ENCODE measurements around the gene CTDNEP1. TPM values are rescaled to one million over a fixed set of nuclear protein-coding genes. Genes with fewer than 3 reads are reported as not detected.

Gene CTDNEP1
- polyA plus RNA-seq, 1 donor (not counting 4 experiments of a cell fraction or from before 2014, with no cell fraction given): 66.2 TPM

GRCh38 chr17:7203391-7203790 is 48.1 kb downstream of the CTDNEP1 start:
- Histone ChIP-seq H3K9me3 (ENCODE audit: control insufficient read depth, low read depth, low read length) (no peaks in the 10 kb centered on the region), H3K9me1 (ENCODE audit: control insufficient read depth, extremely low read depth, insufficient read depth, low read length) (no peaks in the 10 kb centered on the region), H3K27ac (ENCODE audit: control insufficient read depth, insufficient read depth, low read length) (no peak overlapping the region), H3K27me3 (ENCODE audit: control insufficient read depth, extremely low read depth, insufficient read depth, low read length) (no peaks in the 10 kb centered on the region), H2AFZ (ENCODE audit: control insufficient read depth, low read length) (no peak overlapping the region), H4K20me1 (ENCODE audit: control insufficient read depth, extremely low read depth, insufficient read depth, low read length) (no peaks in the 10 kb centered on the region), H3K9ac (ENCODE audit: control insufficient read depth, extremely low read depth, insufficient read depth, low read length) (no peak overlapping the region), H3K4me1 (ENCODE audit: control insufficient read depth, extremely low read depth, insufficient read depth, low read length) (peaks cover 5% of the 10 kb centered on the region), H3K4me3 (ENCODE audit: control insufficient read depth in 2 of 3, extremely low read depth in 1 of 3, insufficient read depth in 2 of 3, low read depth in 1 of 3, low read length in 3 of 3) (no peak overlapping the region), H3K79me2 (ENCODE audit: control insufficient read depth, insufficient read depth, low read length) (no peaks in the 10 kb centered on the region), H3K4me2 (ENCODE audit: control insufficient read depth, extremely low read depth, insufficient read depth, low read depth, low read length) (no peak overlapping the region), H3K36me3 (ENCODE audit: control insufficient read depth in 2 of 2, extremely low read depth in 1 of 2, insufficient read depth in 2 of 2, low read length in 2 of 2) (no peaks in the 10 kb centered on the region)
- no peak for FAIRE-seq
- dilution Hi-C loops (cut with MboI; ENCODE audit: extremely low pct_ligation_motif_present, low sequenced_read_pairs): no loop called here
- TF ChIP-seq EZH2 (IDR thresholded peaks at IDR 0.05; ENCODE audit: low read length): no peak
- no peak for TF ChIP-seq CTCF (optimal IDR thresholded peaks at IDR 0.05 in 1 of 3, IDR thresholded peaks at IDR 0.05 in 1 of 3, conservative IDR thresholded peaks at IDR 0.05 in 1 of 3; ENCODE audit: extremely low read depth in 1 of 3, insufficient read depth in 2 of 3, low read length in 3 of 3)
- DNase-seq (ENCODE audit: low read depth, low spot score): no peak

- Histone ChIP-seq H3K4me1 (ENCODE audit: control insufficient read depth, extremely low read depth, insufficient read depth, low read length) (no peaks in the 10 kb centered on the region), H2AFZ (ENCODE audit: control insufficient read depth, low read length) (no peak overlapping the region), H3K9me3 (ENCODE audit: control insufficient read depth, low read depth, low read length) (no peaks in the 10 kb centered on the region), H3K9ac (ENCODE audit: control insufficient read depth, extremely low read depth, insufficient read depth, low read length) (no peak overlapping the region), H3K79me2 (ENCODE audit: control insufficient read depth, insufficient read depth, low read length) (no peaks in the 10 kb centered on the region), H3K36me3 (ENCODE audit: control insufficient read depth in 2 of 2, extremely low read depth in 1 of 2, insufficient read depth in 2 of 2, low read length in 2 of 2) (peaks cover 0 to 2% of the 10 kb centered on the region in 2 experiments), H3K9me1 (ENCODE audit: control insufficient read depth, extremely low read depth, insufficient read depth, low read length) (no peaks in the 10 kb centered on the region), H4K20me1 (ENCODE audit: control insufficient read depth, extremely low read depth, insufficient read depth, low read length) (no peaks in the 10 kb centered on the region), H3K27me3 (ENCODE audit: control insufficient read depth, extremely low read depth, insufficient read depth, low read length) (no peaks in the 10 kb centered on the region), H3K27ac (ENCODE audit: control insufficient read depth, insufficient read depth, low read length) (no peak overlapping the region), H3K4me2 (ENCODE audit: control insufficient read depth, extremely low read depth, insufficient read depth, low read depth, low read length) (no peak overlapping the region), H3K4me3 (ENCODE audit: control insufficient read depth in 2 of 3, extremely low read depth in 1 of 3, insufficient read depth in 2 of 3, low read depth in 1 of 3, low read length in 3 of 3) (no peak overlapping the region)
- TF ChIP-seq EZH2 (IDR thresholded peaks at IDR 0.05; ENCODE audit: low read length) (no peak), CTCF (optimal IDR thresholded peaks at IDR 0.05 in 1 of 3, IDR thresholded peaks at IDR 0.05 in 1 of 3, conservative IDR thresholded peaks at IDR 0.05 in 1 of 3; ENCODE audit: extremely low read depth in 1 of 3, insufficient read depth in 2 of 3, low read length in 3 of 3) (no peak)
- dilution Hi-C loops (cut with MboI; ENCODE audit: extremely low pct_ligation_motif_present, low sequenced_read_pairs): no loop called here
- FAIRE-seq: no peak
- no peak for DNase-seq (ENCODE audit: low read depth, low spot score)
Observed at GRCh38 chr17:7196651-7197401, 54.7 kb downstream of the CTDNEP1 start.

All from keratinocyte (primary cell).